HEK293 (cell line): Measurements from ENCODE around the gene HSD17B1.

Experiments used
- CTCF ChIP-seq: fragments of 450-650 bp; formaldehyde crosslinking; IDR thresholded peaks from 2 replicates; pipeline ENCODE4 v1.5.1; 2016; ENCODE audit warnings: missing biosample characterization, missing genetic modification characterization
- PRDM10 ChIP-seq: fragments of 450-650 bp; formaldehyde crosslinking; IDR thresholded peaks from 2 replicates; pipeline ENCODE4 v1.5.1; 2016; ENCODE audit warnings: missing biosample characterization, missing genetic modification characterization
- ZNF10 ChIP-seq: fragments of 450-650 bp; formaldehyde crosslinking; IDR thresholded peaks from 2 replicates; pipeline ENCODE4 v1.5.1; 2017; ENCODE audit warnings: missing biosample characterization, missing genetic modification characterization
- ZNF114 ChIP-seq: fragments of 450-650 bp; formaldehyde crosslinking; IDR thresholded peaks from 2 replicates; pipeline ENCODE4 v1.5.0; 2017; ENCODE audit warnings: missing biosample characterization, missing genetic modification characterization

GRCh38 chr17:42579794-42580551, 27.2 kb downstream of the HSD17B1 start:
- TF ChIP-seq CTCF (no peak), ZNF10 (tag by site-specific recombination) (no peak), ZNF114 (no peak), PRDM10 (no peak)
